Femur (tissue), 1 donor: ENCODE results near the gene VAPB.

Experiments
- DNase-seq: peaks from one replicate; pipeline ENCODE4 v3.0.0-alpha.2; 2017

The VAPB gene

GRCh38 chr20:58438970-58439808 is 50.2 kb downstream of the VAPB start:
- no peak for DNase-seq

GRCh38 chr20:58440021-58440767 is 51.2 kb downstream of the VAPB start:
- no peak for DNase-seq

- DNase-seq, result no peak
These were observed 52.7 kb downstream of the VAPB start for GRCh38 chr20:58441723-58442122.

GRCh38 chr20:58444746-58445255 is 55.8 kb downstream of the VAPB start:
- no peak for DNase-seq

GRCh38 chr20:58446264-58446959 is 57.4 kb downstream of the VAPB start:
- DNase-seq, result no peak

- no peak for DNase-seq
These were observed 57.9 kb downstream of the VAPB start for GRCh38 chr20:58446960-58447265.

- no peak for DNase-seq
These were observed 58.7 kb downstream of the VAPB start for GRCh38 chr20:58447511-58448391.

GRCh38 chr20:58448958-58449357 is 59.9 kb downstream of the VAPB start:
- no peak for DNase-seq

- DNase-seq, result no peak
These were observed 60.7 kb downstream of the VAPB start for GRCh38 chr20:58449681-58450221.

- DNase-seq, result no peak
These were observed 61.2 kb downstream of the VAPB start for GRCh38 chr20:58450254-58450653.

- no peak for DNase-seq
These were observed 63.7 kb downstream of the VAPB start for GRCh38 chr20:58452667-58453255.

- no peak for DNase-seq
These were observed 64.4 kb downstream of the VAPB start for GRCh38 chr20:58453391-58453790.

GRCh38 chr20:58454460-58454859 is 65.4 kb downstream of the VAPB start:
- no peak for DNase-seq

- DNase-seq, result no peak
These were observed 68.2 kb downstream of the VAPB start for GRCh38 chr20:58457083-58457695.

GRCh38 chr20:58458342-58459057 is 69.5 kb downstream of the VAPB start:
- DNase-seq, result no peak

- no peak for DNase-seq
These were observed 70.2 kb downstream of the VAPB start for GRCh38 chr20:58459058-58459750.

- DNase-seq, result no peak
These were observed 72.1 kb downstream of the VAPB start for GRCh38 chr20:58461104-58461503.

- no peak for DNase-seq
These were observed 72.9 kb downstream of the VAPB start for GRCh38 chr20:58461899-58462298.

- DNase-seq, result no peak
These were observed 74.2 kb downstream of the VAPB start for GRCh38 chr20:58463256-58463655.

GRCh38 chr20:58464838-58465237 is 75.8 kb downstream of the VAPB start:
- no peak for DNase-seq
